EH (cell line): Measurements from ENCODE around the gene ANKH.
"Not testable (repeated sequence)": the region's sequence is repeated elsewhere in the genome, so short reads cannot be mapped to it uniquely, and the experiment has no call there.

ENCODE experiments used
- DNase-seq: peaks from one replicate; pipeline ENCODE4 v3.0.0-alpha.2; 2015; ENCODE audit warnings: low read depth

Gene ANKH

GRCh38 chr5:14826714-14827113 lies 44.9 kb downstream of the ANKH start:
- DNase-seq, result no peak

DNA sequence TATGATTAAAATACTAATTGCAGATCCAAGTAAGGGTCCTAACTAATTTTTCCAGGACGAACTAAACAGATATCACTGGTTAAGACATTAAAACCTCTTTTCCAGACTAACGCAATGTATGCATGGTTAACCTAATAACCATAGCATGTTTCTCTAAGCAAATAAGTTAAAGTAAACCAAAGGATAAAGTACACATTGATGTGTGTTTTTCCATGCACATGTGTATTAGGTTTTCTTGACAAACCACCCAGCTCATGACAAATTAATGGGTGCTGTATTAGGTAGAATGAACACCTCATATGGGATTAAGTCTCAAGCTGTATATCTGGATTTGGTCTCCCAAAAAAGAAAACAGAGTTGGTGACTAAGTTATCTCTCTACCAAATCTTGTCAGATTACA lies 45.6 kb downstream of the ANKH start:
- no peak for DNase-seq

GRCh38 chr5:14824499-14824898 lies 47.1 kb downstream of the ANKH start:
- no peak for DNase-seq

DNA sequence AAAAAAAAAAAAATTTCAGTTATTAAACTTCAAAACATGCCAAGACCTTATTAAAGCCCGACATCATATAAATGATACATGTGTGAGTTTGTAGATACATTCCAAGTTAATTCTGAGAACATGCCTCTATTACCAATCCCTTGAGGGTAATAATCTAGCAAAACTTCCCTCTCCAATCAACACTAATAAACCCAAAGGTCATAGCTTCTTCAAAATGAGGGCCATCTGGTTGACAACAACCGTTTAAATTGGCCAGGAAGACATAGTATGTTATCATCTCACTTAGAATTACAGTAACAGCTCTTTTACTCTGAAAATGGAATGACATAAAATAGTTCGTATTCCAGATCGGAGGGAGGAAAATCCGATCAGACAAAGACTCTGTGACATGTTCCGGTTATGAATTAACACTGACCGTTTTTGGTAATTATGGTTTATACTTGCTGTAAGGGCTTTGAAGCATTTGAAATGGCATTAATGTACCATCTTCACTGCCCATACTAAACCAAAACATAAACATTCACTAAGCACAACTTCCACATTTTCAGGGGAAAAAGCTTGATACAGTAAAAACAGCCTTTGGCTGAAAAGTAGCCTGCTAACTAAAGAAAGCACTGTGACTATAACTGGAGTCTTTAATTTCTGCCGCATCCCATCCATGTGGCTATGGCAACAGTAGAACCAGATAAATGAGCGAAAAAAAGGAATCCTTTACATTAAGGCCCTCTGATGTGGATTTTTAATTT lies 50.3 kb downstream of the ANKH start:
- no peak for DNase-seq

GRCh38 chr5:14818931-14819790 lies 52.4 kb downstream of the ANKH start:
- no peak for DNase-seq

GRCh38 chr5:14817762-14818136 lies 53.8 kb downstream of the ANKH start:
- DNase-seq, result not testable (repeated sequence)

GRCh38 chr5:14816999-14817761 lies 54.4 kb downstream of the ANKH start:
- peak; percentile 90 for DNase-seq

DNA sequence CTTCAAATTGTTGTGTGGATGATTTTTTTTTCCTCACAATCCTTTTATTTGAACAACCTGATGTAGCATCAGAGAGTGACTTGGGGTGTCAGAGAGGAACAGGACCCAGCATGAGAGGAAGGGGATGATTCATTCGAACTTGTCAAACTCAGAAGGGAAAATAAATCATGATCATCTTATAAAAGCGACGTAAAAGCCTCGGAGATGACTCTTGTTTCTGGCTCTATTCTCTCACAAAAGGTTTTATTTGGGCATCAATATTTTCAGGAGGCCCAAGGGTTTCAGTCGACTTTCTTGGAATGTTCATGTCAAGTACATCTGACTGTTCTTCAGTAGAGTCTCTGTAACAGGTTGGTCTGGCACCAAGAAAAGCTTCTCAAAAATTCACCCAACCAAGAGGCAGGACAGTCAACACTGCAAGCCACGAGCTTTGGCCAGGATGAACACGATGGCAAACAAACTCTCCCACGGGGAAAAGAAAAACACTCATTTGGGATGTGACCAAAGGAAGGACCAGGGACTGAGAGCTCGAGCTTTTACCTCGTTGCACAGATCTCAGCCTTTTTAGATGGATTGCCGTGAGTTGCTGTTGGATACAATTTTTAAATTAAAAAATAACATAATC lies 55.1 kb downstream of the ANKH start:
- peak; percentile 18 for DNase-seq

- no peak for DNase-seq
Observed at GRCh38 chr5:14813747-14814146, 57.8 kb downstream of the ANKH start.

GRCh38 chr5:14812166-14812565 lies 59.4 kb downstream of the ANKH start:
- no peak for DNase-seq

DNA sequence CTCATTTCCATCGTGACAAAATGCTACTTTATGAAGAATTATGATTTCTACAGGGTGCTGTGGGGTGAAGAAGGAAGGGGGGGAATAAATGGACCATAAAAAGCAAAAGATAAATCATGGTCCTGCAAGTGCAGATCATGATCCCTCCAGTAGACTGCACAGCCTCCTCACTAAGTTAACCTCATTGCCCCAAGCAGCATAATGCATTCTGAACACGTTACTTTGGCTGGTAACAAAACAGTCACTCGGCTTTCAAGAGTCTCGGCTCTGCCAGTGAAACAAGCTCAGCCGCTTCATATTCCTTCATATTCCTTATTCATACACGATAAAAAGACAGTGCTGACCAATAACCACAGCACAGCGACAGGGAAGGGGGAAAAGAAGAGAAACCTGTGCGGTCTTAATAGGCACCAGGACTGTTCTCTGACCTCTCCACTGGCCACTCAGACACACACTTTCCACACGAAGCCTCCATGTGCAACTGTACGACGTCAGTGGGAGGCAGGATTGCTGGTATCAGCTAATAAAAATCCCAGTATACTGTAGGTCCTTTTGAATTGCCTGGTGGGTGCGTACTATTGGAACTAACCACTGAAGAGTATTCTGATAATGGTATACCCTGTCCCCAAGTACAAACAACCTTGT lies 60.5 kb downstream of the ANKH start:
- no peak for DNase-seq

DNA sequence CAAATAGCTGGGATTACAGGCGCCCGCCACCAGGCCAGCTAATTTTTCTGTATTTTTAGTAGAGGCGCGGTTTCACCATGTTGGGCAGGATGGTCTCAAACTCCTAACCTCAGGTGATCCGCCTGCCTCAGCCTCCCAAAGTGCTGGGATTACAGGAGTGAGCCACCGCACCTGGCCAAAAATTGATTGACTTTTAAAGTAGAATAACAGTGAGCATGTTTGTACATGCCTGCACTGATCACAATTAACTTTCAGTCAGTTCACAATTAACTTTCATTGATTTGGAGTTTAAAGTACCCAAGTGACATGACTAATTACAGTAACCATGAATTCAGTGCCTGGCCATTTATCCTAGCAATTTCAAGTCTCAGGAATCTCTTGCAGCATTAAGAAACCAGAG lies 61.3 kb downstream of the ANKH start:
- peak; percentile 17 for DNase-seq

DNA sequence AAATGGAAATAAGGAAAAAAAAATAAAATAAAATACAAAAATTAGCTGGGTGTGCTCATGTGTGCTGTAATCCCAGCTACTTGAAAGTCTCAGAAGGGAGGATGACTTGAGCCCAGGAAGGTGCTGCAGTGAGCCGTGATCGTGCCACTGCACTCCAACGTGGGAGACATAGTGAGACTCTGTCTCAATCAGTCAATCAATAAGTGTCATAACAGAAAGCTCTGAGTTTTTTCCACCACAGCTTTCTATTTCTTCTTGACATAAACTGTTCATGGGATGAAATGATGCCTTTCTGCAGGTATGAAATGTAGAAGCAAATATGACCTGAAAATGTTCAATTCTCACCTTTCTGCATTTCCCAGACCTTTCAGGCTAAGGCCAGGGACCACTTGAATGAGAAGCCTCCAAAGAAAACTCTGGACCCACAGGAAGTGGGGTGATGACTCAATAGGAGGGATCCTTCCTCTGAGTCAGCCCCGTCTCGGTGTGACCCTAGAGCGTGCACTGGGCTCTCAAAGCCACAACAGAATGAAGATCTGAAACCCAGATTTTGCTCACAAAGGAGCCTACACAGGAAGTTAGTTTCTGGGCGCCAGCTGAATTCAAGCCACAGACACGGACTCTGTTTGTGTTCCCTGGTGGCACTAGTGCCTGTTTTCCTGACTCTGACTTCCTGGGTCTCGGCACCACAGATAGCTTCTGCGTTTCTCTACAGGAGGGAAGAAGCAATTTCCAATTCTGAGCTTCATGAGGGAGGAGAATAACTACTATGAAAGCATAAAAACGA lies 62.0 kb downstream of the ANKH start:
- DNase-seq, result peak; percentile 98

GRCh38 chr5:14807471-14807870 lies 64.1 kb downstream of the ANKH start:
- no peak for DNase-seq

GRCh38 chr5:14806456-14806855 lies 65.1 kb downstream of the ANKH start:
- peak; percentile 99 for DNase-seq

- DNase-seq, result no peak
Observed at GRCh38 chr5:14802541-14802940, 69.0 kb downstream of the ANKH start.

- no peak for DNase-seq
Observed at GRCh38 chr5:14801792-14802191, 69.8 kb downstream of the ANKH start.

GRCh38 chr5:14797385-14797784 lies 74.2 kb downstream of the ANKH start:
- DNase-seq, result not testable (repeated sequence)

DNA sequence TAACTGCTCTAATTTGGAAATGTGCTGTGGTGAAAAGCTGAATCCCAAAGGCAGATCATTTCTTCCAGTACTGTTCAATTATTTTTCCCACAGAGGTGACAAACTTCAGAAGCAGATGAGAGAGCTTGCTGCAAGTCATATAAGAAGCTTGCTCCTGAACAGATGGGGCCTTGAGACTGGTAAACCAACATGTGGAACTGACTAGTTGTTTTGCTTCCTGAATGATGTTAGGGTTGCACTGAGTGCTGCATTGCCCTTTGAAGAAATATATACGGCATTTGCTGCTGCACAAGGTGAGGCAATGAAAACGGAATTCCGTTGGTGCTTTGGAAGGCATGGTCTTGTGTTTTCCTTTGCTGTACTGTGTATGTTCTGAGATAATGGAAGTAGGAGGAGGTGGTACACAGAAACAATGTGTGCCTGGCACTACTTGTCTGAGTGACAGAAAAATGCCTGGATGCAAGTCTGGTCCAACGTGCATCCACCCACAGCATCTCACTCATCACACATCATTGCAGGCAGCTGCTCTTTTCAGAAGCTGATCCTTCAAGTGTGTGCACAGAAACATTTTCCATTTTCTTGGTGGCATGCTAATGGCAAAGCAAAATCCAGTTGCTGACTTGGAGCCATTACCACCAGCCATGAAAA lies 76.9 kb downstream of the ANKH start:
- no peak for DNase-seq

DNA sequence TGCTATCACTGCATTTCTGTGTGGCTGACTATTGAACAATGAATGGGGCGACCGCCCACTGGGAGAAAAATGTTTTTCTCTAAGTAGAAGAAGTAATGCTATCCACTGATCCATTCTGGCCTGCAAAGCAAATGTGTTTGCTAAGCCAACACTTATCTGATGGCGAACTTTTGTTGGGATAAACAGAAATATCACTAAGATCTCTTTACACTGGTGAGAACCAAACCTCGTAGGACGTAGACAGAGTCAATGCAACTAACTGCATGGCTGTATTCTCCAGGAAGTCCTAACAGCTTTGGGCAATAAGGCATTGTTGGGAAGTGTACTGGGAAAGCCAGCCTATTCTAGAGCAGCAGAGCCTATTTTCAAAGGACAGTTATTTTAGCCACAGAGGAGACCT lies 77.7 kb downstream of the ANKH start:
- DNase-seq, result no peak
